ENCODE data around the gene PSMC5.
"Not testable (repeated sequence)": the region's sequence is repeated elsewhere in the genome, so short reads cannot be mapped to it uniquely, and the experiment has no call there.

The PSMC5 gene

GRCh38 chr17:63841350-63842172 lies 14.3 kb downstream of the PSMC5 start:
- no peak for DNase-seq

GRCh38 chr17:63842173-63842539 lies 14.9 kb downstream of the PSMC5 start:
- no peak for DNase-seq

GRCh38 chr17:63842540-63843386 lies 15.5 kb downstream of the PSMC5 start, which contains the start of gene SMARCD2:
Gene SMARCD2, minus strand, starts transcription at chr17:63842685. Its CDS starts 11 bp downstream, at chr17:63842674.
- DNase-seq = peak; percentile 99

GRCh38 chr17:63843387-63843888 lies 16.2 kb downstream of the PSMC5 start:
- DNase-seq = peak; percentile 59

- DNase-seq = no peak
These were observed 16.9 kb downstream of the PSMC5 start for GRCh38 chr17:63843910-63844677.

GRCh38 chr17:63845509-63845908 lies 18.3 kb downstream of the PSMC5 start:
- DNase-seq = no peak

GRCh38 chr17:63847525-63848249 lies 20.5 kb downstream of the PSMC5 start:
- DNase-seq = no peak

- DNase-seq = peak; percentile 95
These were observed 21.8 kb downstream of the PSMC5 start for GRCh38 chr17:63848834-63849689.

GRCh38 chr17:63850401-63850800 lies 23.2 kb downstream of the PSMC5 start:
- no peak for DNase-seq

- no peak for DNase-seq
These were observed 26.0 kb downstream of the PSMC5 start for GRCh38 chr17:63853260-63853659.

GRCh38 chr17:63854709-63855108 lies 27.5 kb downstream of the PSMC5 start:
- DNase-seq = no peak

- DNase-seq = no peak
These were observed 28.0 kb downstream of the PSMC5 start for GRCh38 chr17:63855185-63855584.

- not testable (repeated sequence) for DNase-seq
These were observed 29.2 kb downstream of the PSMC5 start for GRCh38 chr17:63856425-63856824.

GRCh38 chr17:63859257-63859656 lies 32.0 kb downstream of the PSMC5 start:
- DNase-seq = no peak

- DNase-seq = not testable (repeated sequence)
These were observed 39.4 kb downstream of the PSMC5 start for GRCh38 chr17:63866625-63867024.

- DNase-seq = not testable (repeated sequence)
These were observed 42.5 kb downstream of the PSMC5 start for GRCh38 chr17:63869491-63870291.

GRCh38 chr17:63870292-63870665 lies 43.0 kb downstream of the PSMC5 start:
- DNase-seq = not testable (repeated sequence)

GRCh38 chr17:63871646-63872365 lies 44.6 kb downstream of the PSMC5 start:
- DNase-seq = not testable (repeated sequence)

GRCh38 chr17:63873577-63873976 lies 46.3 kb downstream of the PSMC5 start, which contains the start of gene CSH2:
Gene CSH2, minus strand, starts transcription at chr17:63873677. Its CDS starts 63 bp downstream, at chr17:63873614.
- not testable (repeated sequence) for DNase-seq

All from activated CD4-positive, alpha-beta T cell treated with anti-CD3 and anti-CD28 coated beads, Interleukin-2, amount 50 U/mL, for 16 hours (primary cell).